Spleen (tissue), 11 donors: ENCODE measurements around the gene APOL3. TPM values are rescaled to one million over a fixed set of nuclear protein-coding genes. Genes with fewer than 3 reads are reported as not detected.
"Not testable (repeated sequence)": the region's sequence is repeated elsewhere in the genome, so short reads cannot be mapped to it uniquely, and the experiment has no call there.

Experiments used
- DNase-seq: peaks from one replicate; pipeline ENCODE4 v3.0.0-alpha.2; 2020
- H3K27ac ChIP-seq, 8 donors: fragments of 200-600 bp; sonication (generic) in 7 of 8; 1 replicate in 4 of 8; 2 replicates in 4 of 8; pipeline versions ENCODE4 v1.5.0 to v1.8.0; 2016 to 2021; ENCODE audit warnings: inconsistent platforms in 4 of 8, mild to moderate bottlenecking in 4 of 8, moderate library complexity in 1 of 8
- H3K27me3 ChIP-seq, 7 donors: fragments of 200-600 bp; sonication (generic) in 6 of 7; replicated peaks in 1 of 7; 1 replicate in 4 of 7; 2 replicates in 3 of 7; pipeline versions ENCODE4 v1.5.0 to v1.8.0; 2016 to 2021; ENCODE audit warnings: inconsistent platforms in 3 of 7, mild to moderate bottlenecking in 1 of 7
- H3K36me3 ChIP-seq, 6 donors: fragments of 200-600 bp; sonication (generic) in 5 of 6; 1 replicate in 4 of 6; 2 replicates in 2 of 6; pipeline versions ENCODE4 v1.5.0 to v1.8.0; 2016 to 2021; ENCODE audit warnings: inconsistent platforms in 2 of 6
- H3K4me1 ChIP-seq, 6 donors: fragments of 200-600 bp; sonication (generic) in 5 of 6; 1 replicate in 3 of 6; 2 replicates in 3 of 6; pipeline versions ENCODE4 v1.5.0 to v1.8.0; 2016 to 2021; ENCODE audit warnings: inconsistent platforms in 3 of 6
- H3K4me3 ChIP-seq, 8 donors: fragments of 200-600 bp; sonication (generic) in 7 of 8; 1 replicate in 4 of 8; 2 replicates in 4 of 8; pipeline versions ENCODE4 v1.5.0 to v1.8.0; 2016 to 2021; ENCODE audit warnings: inconsistent platforms in 4 of 8, mild to moderate bottlenecking in 4 of 8, moderate library complexity in 2 of 8
- H3K9me3 ChIP-seq, 8 donors: fragments of 200-600 bp; sonication (generic) in 7 of 8; 1 replicate in 4 of 8; 2 replicates in 4 of 8; pipeline versions ENCODE4 v1.5.0 to v1.8.0; 2016 to 2021; ENCODE audit warnings: inconsistent platforms in 4 of 8
- CTCF ChIP-seq, 11 experiments: fragments of 200-600 bp in 7 of 11; fragments of 450-650 bp in 4 of 11; sonication (generic) in 4 of 11; IDR thresholded peaks in 8 of 11; conservative IDR thresholded peaks in 3 of 11; 1 replicate in 7 of 11; 2 replicates in 4 of 11; pipeline versions ENCODE4 v1.4.0 to v1.8.0; 2016 to 2021; ENCODE audit warnings: antibody characterized with exemption in 11 of 11, inconsistent platforms in 4 of 11, mild to moderate bottlenecking in 1 of 11
- POLR2A ChIP-seq, 3 donors: fragments of 450-650 bp; IDR thresholded peaks; one replicate each; pipeline ENCODE4 v1.5.1; 2017; ENCODE audit warnings: antibody characterized with exemption in 3 of 3, mild to moderate bottlenecking in 1 of 3
- POLR2AphosphoS5 ChIP-seq, 3 donors: sonication (generic); formaldehyde crosslinking; IDR thresholded peaks; one replicate each; pipeline ENCODE4 v1.5.1; 2017; ENCODE audit warnings: antibody characterized with exemption in 3 of 3
- WGBS, 5 donors: extraction: QIAGEN DNeasy Blood & Tissue Kit in 3 of 5; methylation state at CpG; one replicate each; pipeline versions ENCODE4 v1.1.5 to v1.1.7; 2013 to 2018; 5-methylcytosine and 5-hydroxymethylcytosine counted together
- intact Hi-C: fragments of 100-400 bp; cut with DNase I; formaldehyde crosslinking; loops from one replicate; pipeline ENCODE4 v1.15.0; 2023; ENCODE audit warnings: low total_unique reads
- polyA plus RNA-seq, 3 donors: library from polyadenylated mRNA; stranded (reverse); fragments of 200-250 nt; gene quantifications; one replicate each; pipeline ENCODE4 v1.2.1, GENCODE V29; 2013
- total RNA-seq, 7 donors: library from RNA; depleted of rRNA in 3 of 7; stranded (reverse); fragments of >200 nt in 3 of 7; fragmentation: NEBNext Ultra II Directional in 4 of 7; extraction: Animal tissue kit (Norgen Biotek cat#: 25700) in 4 of 7; gene quantifications; one replicate each; pipeline versions ENCODE4 v1.1.0 to v1.2.1, GENCODE V29; 2016 to 2021
- donor health status: healthy with polysubstance abuse.
- donor health status: DM: no; HTN: no; CAD: no; lungs with moderate emphysema.
- donor health status: DM: no; HTN: no; CAD: no.
- donor health status: Bipolar disorder and iron deficiency.
- donor health status: healthy.
- donor health status: DM: no; HTN: no; CAD: no.
- donor health status: DM: yes; HTN: yes; CAD: no.

The APOL3 gene
- total and polyA plus RNA-seq, 10 donors = 32.6 to 146 (median 101) TPM

- peaks cover 10 to 79% (median 49%) of the 10 kb centered on the region in 6 donors for H3K4me1 ChIP-seq
- no peaks in the 10 kb centered on the region for H3K27me3 ChIP-seq
- TF ChIP-seq POLR2AphosphoS5 (IDR thresholded peaks at IDR 0.05) = no peak
- no peak for TF ChIP-seq POLR2A (IDR thresholded peaks at IDR 0.05)
- no peak for TF ChIP-seq CTCF (IDR thresholded peaks at IDR 0.05 in 8 of 11, conservative IDR thresholded peaks at IDR 0.05 in 3 of 11)
- no peak overlapping the region for H3K4me3 ChIP-seq
- peaks cover 0 to 9% (median 0%) of the 10 kb centered on the region in 8 donors for H3K9me3 ChIP-seq
- H3K36me3 ChIP-seq = no peaks in the 10 kb centered on the region
- H3K27ac ChIP-seq = peak overlapping the region in 5 of 8 donors; percentile 82 to 96 (median 91)
- intact Hi-C loops = no loop called here
- WGBS, 5 donors = 24 to 59% (median 38%) methylated on average over 1 of the region's 1 CpG
- DNase-seq = no peak
Measured at GRCh38 chr22:36164621-36165020, 4.1 kb upstream of the APOL3 start.

GRCh38 chr22:36163497-36163896 lies 2.9 kb upstream of the APOL3 start:
- peak overlapping the region in 6 of 8 donors; percentile 82 to 96 (median 92) for H3K27ac ChIP-seq
- DNase-seq = no peak
- intact Hi-C loops = no loop called here
- no peak overlapping the region for H3K4me3 ChIP-seq
- no peak for TF ChIP-seq CTCF (IDR thresholded peaks at IDR 0.05 in 8 of 11, conservative IDR thresholded peaks at IDR 0.05 in 3 of 11)
- no peak for TF ChIP-seq POLR2A (IDR thresholded peaks at IDR 0.05)
- TF ChIP-seq POLR2AphosphoS5 (IDR thresholded peaks at IDR 0.05) = no peak
- no peaks in the 10 kb centered on the region for H3K27me3 ChIP-seq
- H3K36me3 ChIP-seq = no peaks in the 10 kb centered on the region
- H3K4me1 ChIP-seq = peaks cover 13 to 91% (median 60%) of the 10 kb centered on the region in 6 donors
- WGBS, 5 donors = 80 to 94% (median 88%) methylated on average over 2 of the region's 2 CpGs
- H3K9me3 ChIP-seq = peaks cover 0 to 3% (median 0%) of the 10 kb centered on the region in 8 donors

DNA sequence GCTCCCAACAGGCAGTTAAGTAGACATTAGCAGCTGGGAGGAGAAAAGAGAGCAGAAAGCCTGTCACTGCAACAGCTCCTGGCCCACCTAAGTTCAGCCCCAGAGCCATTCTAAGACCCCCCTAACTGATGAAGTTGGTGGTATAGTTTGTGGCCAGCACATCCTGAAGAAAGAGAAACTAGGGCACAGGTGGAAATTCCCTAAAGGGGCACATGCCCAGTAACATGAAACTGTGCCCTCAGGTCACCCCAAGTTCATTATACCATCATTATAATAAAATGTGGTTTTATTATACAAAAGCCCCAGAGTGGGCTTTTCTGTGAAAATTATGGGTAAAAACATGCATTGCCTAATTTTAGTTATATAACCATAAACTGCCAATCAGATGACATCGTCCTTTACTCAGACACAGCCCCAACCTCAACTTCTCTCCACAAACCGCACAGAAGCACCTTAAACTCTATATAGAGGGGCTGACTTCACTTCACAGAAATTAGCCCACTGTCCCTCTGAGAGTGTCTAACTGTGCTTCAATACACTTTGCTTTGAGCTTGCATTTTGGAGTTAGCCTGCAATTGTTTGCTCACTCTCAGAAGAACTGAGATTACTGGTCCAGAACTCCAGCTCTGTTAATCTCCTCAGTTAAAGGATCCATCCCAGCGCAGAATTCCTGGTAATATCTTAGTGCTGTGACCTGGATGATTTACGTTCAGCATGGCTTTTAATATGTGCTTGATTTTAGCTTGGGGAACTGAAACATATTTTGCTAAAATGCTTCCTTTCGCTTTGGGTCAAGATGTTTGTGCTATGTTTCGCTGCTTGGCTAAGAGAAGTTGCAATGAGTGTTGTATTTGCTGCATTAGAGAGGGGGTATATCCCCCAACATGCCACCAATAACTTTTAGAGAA lies 1.8 kb upstream of the APOL3 start:
- Histone ChIP-seq H3K36me3 (no peaks in the 10 kb centered on the region), H3K27me3 (no peaks in the 10 kb centered on the region), H3K4me3 (peak overlapping the region in 1 of 8 donors; percentile 40), H3K4me1 (peaks cover 20 to 100% (median 71%) of the 10 kb centered on the region in 6 donors), H3K27ac (peak overlapping the region; percentile 77 to 96 (median 90)), H3K9me3 (no peaks in the 10 kb centered on the region)
- no peak for TF ChIP-seq POLR2AphosphoS5 (IDR thresholded peaks at IDR 0.05)
- TF ChIP-seq CTCF (IDR thresholded peaks at IDR 0.05 in 8 of 11, conservative IDR thresholded peaks at IDR 0.05 in 3 of 11) = no peak
- no peak for TF ChIP-seq POLR2A (IDR thresholded peaks at IDR 0.05)
- WGBS, 5 donors = 50 to 61% (median 55%) methylated on average over 6 of the region's 6 CpGs
- intact Hi-C loops = no loop called here
- DNase-seq = no peak

- peak overlapping the region in 1 of 8 donors; percentile 40 for H3K4me3 ChIP-seq
- H3K9me3 ChIP-seq, intact Hi-C loops, H3K27me3 ChIP-seq, DNase-seq, H3K36me3 ChIP-seq: not testable (repeated sequence)
- peaks cover 22 to 100% (median 78%) of the 10 kb centered on the region in 6 donors for H3K4me1 ChIP-seq
- 48 to 65% (median 53%) methylated on average over 5 of the region's 5 CpGs for WGBS, 5 donors
- peak overlapping the region; percentile 77 to 96 (median 90) for H3K27ac ChIP-seq
Measured at GRCh38 chr22:36161793-36162126, 1.2 kb upstream of the APOL3 start.
